Measurements from ENCODE around the gene PHPT1.

- TF ChIP-seq CTCF (IDR thresholded peaks at IDR 0.05; ENCODE audit: insufficient read depth, low read depth, low read length) = no peak
- no peak for TF ChIP-seq EZH2 (IDR thresholded peaks at IDR 0.05; ENCODE audit: insufficient read depth, low read length)
Observed at GRCh38 chr9:136814725-136815421, 34.3 kb upstream of the PHPT1 start.

All from astrocyte (in vitro differentiated cells and primary cell).